ENCODE results near the gene VDAC2.

The VDAC2 gene

DNA sequence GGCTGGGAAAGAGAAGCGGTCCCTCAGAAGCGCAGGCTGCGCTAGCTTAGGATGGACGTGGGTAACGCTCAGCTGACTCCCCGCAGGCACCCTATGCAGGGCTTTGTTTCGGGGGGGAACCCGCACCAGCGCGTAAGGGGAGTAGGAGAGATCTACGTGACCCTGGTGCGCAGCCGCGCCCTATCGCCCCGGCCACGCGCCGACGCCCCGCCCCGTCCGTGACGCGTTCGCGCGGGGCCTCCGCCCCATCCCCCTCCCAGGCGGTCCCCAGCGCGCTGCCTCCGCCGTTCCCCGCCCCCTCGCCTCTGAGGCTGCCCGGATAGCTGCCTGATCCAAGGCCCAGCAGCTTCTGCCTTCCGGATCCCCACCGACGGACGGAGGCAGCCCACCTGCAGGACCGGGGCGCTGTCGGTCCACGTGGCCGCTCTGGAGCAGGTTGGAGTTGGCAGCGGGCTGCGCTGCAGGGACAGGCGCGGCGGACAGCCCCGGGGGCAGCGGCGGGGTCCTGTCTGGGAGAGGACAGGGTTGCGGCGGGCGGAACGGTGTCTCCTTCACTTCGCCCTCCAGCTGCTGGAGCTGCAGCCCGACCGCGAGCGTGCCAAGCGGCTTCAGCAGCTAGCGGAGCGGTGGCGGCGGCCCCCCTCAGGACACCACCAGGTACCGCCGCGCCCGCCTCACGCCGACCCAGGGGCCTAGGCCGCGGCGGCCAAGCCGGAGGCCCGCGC lies at the start of gene VDAC2 (continued):
- peak; percentile 88 for TF ChIP-seq ZEB2 (tag by site-specific recombination; IDR thresholded peaks at IDR 0.05)
- no peak for TF ChIP-seq ZNF37A (tag by site-specific recombination; IDR thresholded peaks at IDR 0.05)
- TF ChIP-seq, protein P1, sequence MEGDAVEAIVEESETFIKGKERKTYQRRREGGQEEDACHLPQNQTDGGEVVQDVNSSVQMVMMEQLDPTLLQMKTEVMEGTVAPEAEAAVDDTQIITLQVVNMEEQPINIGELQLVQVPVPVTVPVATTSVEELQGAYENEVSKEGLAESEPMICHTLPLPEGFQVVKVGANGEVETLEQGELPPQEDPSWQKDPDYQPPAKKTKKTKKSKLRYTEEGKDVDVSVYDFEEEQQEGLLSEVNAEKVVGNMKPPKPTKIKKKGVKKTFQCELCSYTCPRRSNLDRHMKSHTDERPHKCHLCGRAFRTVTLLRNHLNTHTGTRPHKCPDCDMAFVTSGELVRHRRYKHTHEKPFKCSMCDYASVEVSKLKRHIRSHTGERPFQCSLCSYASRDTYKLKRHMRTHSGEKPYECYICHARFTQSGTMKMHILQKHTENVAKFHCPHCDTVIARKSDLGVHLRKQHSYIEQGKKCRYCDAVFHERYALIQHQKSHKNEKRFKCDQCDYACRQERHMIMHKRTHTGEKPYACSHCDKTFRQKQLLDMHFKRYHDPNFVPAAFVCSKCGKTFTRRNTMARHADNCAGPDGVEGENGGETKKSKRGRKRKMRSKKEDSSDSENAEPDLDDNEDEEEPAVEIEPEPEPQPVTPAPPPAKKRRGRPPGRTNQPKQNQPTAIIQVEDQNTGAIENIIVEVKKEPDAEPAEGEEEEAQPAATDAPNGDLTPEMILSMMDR (tag by site-specific recombination; IDR thresholded peaks at IDR 0.05) = no peak; the same call in none of the 2 replicates
- peak; percentile 94 for TF ChIP-seq SP7 (tag by site-specific recombination; IDR thresholded peaks at IDR 0.05)
- TF ChIP-seq OVOL3 (tag by site-specific recombination; IDR thresholded peaks at IDR 0.05) = no peak
- TF ChIP-seq ZNF248 (tag by site-specific recombination; IDR thresholded peaks at IDR 0.05) = no peak

DNA sequence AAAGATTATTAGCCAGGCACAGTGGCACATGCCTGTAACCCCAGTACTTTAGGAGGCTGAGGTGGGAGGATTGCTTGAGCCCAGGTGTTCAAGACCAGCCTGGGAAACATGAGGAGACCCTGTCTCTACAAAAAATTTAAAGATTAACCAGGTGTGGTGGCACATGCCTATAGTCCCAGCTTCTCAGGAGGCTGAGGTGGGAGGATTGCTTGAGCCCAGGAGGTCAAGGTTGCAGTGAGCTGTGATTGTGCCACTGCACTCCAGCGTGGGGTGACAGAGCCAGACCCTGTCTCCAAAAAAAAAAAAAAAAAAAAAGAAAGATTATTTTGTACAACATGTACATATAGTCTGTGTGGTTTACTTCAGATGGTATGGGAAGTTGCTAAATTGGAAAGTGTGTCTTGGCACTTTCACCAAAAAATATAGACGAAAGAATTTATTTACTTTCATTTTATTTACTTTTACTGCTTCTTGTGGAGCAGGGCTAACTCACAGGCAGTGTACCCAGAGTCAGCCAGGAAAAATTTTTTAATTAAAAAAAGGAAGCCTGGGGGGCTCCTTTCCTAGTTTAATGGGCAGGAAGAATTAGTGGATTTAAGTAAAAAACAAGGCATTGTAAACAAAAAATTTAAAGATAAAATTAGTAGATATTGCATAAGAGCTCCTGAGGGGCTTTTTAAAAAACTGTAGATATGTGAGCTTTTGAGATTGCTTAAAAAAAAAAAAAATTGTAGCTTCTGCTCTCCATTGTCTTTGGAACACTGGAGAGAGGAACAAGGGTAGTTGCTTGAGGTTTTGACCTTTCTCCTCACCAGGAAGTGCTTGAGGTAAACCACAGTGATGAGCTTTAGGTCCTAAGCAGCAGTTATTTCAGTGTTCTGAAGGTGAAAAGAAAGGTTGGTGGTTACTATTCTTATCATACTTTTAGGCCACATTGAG lies 44.6 kb upstream of the VDAC2 start:
- H3K4me3 ChIP-seq (ENCODE audit: low read depth, low read length) = no peak overlapping the region
- ChIA-PET CTCF (interaction anchor here (0.9 kb wide), 1 partner anchor 20 kb away, joined by 3 read pairs; no protein-coding TSS in a partner anchor), POLR2A (interaction anchor here (0.7 to 1.1 kb wide), 2 partner anchors 10 to 41 kb away, joined by 3 read pairs; no protein-coding TSS in a partner anchor)
- no peaks in the 10 kb centered on the region for H3K9me3 ChIP-seq (ENCODE audit: control insufficient read depth, insufficient read depth, low read depth, low read length)
- no peak overlapping the region for H3K27ac ChIP-seq (ENCODE audit: extremely low read depth, low read depth, low read length)
- TF ChIP-seq, protein P2, sequence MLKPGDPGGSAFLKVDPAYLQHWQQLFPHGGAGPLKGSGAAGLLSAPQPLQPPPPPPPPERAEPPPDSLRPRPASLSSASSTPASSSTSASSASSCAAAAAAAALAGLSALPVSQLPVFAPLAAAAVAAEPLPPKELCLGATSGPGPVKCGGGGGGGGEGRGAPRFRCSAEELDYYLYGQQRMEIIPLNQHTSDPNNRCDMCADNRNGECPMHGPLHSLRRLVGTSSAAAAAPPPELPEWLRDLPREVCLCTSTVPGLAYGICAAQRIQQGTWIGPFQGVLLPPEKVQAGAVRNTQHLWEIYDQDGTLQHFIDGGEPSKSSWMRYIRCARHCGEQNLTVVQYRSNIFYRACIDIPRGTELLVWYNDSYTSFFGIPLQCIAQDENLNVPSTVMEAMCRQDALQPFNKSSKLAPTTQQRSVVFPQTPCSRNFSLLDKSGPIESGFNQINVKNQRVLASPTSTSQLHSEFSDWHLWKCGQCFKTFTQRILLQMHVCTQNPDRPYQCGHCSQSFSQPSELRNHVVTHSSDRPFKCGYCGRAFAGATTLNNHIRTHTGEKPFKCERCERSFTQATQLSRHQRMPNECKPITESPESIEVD (tag by site-specific recombination; IDR thresholded peaks at IDR 0.05) = 0 out of 2 replicates have a peak, but pooled peaks have one; percentile 10
- peak; percentile 72 for TF ChIP-seq PRDM1 (tag by site-specific recombination; IDR thresholded peaks at IDR 0.05)
- TF ChIP-seq, protein P3, sequence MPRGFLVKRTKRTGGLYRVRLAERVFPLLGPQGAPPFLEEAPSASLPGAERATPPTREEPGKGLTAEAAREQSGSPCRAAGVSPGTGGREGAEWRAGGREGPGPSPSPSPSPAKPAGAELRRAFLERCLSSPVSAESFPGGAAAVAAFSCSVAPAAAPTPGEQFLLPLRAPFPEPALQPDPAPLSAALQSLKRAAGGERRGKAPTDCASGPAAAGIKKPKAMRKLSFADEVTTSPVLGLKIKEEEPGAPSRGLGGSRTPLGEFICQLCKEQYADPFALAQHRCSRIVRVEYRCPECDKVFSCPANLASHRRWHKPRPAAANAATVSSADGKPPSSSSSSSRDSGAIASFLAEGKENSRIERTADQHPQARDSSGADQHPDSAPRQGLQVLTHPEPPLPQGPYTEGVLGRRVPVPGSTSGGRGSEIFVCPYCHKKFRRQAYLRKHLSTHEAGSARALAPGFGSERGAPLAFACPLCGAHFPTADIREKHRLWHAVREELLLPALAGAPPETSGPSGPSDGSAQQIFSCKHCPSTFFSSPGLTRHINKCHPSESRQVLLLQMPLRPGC (tag by site-specific recombination; IDR thresholded peaks at IDR 0.05) = no peak
- H3K4me1 ChIP-seq (ENCODE audit: control insufficient read depth, insufficient read depth, low read length) = peaks cover 5% of the 10 kb centered on the region; the same call in 1 of the 2 replicates
- H3K36me3 ChIP-seq (ENCODE audit: control insufficient read depth in 2 of 2, insufficient read depth in 1 of 2, low read length in 2 of 2) = peaks cover 6 to 20% of the 10 kb centered on the region in 2 experiments; a peak in 2 of 3 replicates

DNA sequence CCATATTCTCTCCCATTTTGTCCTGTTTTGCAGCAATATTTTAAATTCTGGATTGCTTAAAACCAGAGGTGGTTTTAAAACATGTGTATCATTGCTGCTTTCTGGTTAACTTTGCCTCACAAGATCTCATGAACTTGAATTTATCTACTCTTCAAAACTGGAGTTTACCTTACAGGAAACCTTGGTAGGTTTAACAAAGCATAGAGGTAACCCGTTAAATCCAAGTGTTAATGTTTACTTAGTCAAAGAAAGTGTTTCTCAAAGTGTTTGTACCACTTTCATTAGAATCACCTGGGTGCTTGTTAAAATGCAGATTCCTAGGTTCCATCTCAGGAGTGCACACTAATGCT lies 44.0 kb upstream of the VDAC2 start:
- POLR2A ChIA-PET = interaction anchor here (1.1 kb wide), 1 partner anchor 42 kb away, joined by 3 read pairs; no protein-coding TSS in a partner anchor

More for the DNA sequence above, 44.0 kb upstream of the VDAC2 start:
- no peaks in the 10 kb centered on the region for H3K9me3 ChIP-seq (ENCODE audit: control insufficient read depth, insufficient read depth, low read depth, low read length)
- H3K4me3 ChIP-seq (ENCODE audit: low read depth, low read length) = no peak overlapping the region
- TF ChIP-seq GFI1B (tag by site-specific recombination; IDR thresholded peaks at IDR 0.05) = no peak
- no peak for TF ChIP-seq ZNF202 (tag by site-specific recombination; IDR thresholded peaks at IDR 0.05; ENCODE audit: borderline replicate concordance)
- no peak for TF ChIP-seq YY2 (tag by site-specific recombination; IDR thresholded peaks at IDR 0.05)
- TF ChIP-seq ZNF677 (tag by site-specific recombination; IDR thresholded peaks at IDR 0.05) = no peak
- TF ChIP-seq ZFP3 (tag by site-specific recombination; IDR thresholded peaks at IDR 0.05; ENCODE audit: low read depth) = no peak
- TF ChIP-seq MEIS1 (CRISPR knock-in tag; IDR thresholded peaks at IDR 0.05; ENCODE audit: borderline replicate concordance) = no peak
- TF ChIP-seq FEZF1 (tag by site-specific recombination; IDR thresholded peaks at IDR 0.05) = no peak
- TF ChIP-seq ZNF510 (tag by site-specific recombination; IDR thresholded peaks at IDR 0.05; ENCODE audit: insufficient replicate concordance) = no peak
- TF ChIP-seq ZNF169 (tag by site-specific recombination; IDR thresholded peaks at IDR 0.05) = no peak
- no peak for TF ChIP-seq ZNF792 (tag by site-specific recombination; IDR thresholded peaks at IDR 0.05)
- TF ChIP-seq ZNF335 (tag by site-specific recombination; conservative IDR thresholded peaks at IDR 0.05) = no peak
- no peak for TF ChIP-seq ZNF354C (tag by site-specific recombination; IDR thresholded peaks at IDR 0.05; ENCODE audit: borderline replicate concordance, low read depth)
- TF ChIP-seq GLI4 (tag by site-specific recombination; IDR thresholded peaks at IDR 0.05) = no peak
- peaks cover 6 to 20% of the 10 kb centered on the region in 2 experiments; a peak in 2 of 3 replicates for H3K36me3 ChIP-seq (ENCODE audit: control insufficient read depth in 2 of 2, insufficient read depth in 1 of 2, low read length in 2 of 2)
- peaks cover 5% of the 10 kb centered on the region; the same call in 1 of the 2 replicates for H3K4me1 ChIP-seq (ENCODE audit: control insufficient read depth, insufficient read depth, low read length)
- H3K27ac ChIP-seq (ENCODE audit: extremely low read depth, low read depth, low read length) = no peak overlapping the region
- CTCF ChIA-PET = interaction anchor here (0.9 kb wide), 1 partner anchor 19 kb away, joined by 3 read pairs; no protein-coding TSS in a partner anchor
